Fibroblast of the aortic adventitia (primary cell): Measurements from ENCODE around the gene SLC16A12. TPM values are rescaled to one million over a fixed set of nuclear protein-coding genes. Genes with fewer than 3 reads are reported as not detected.

Experiments used
- DNase-seq: peaks from one replicate; pipeline ENCODE4 v3.0.0-alpha.2; 2010; ENCODE audit warnings: low read depth
- H3K4me3 ChIP-seq: 2 replicates; pipeline ENCODE4 v1.5.1; 2011; ENCODE audit warnings: low read depth, mild to moderate bottlenecking, control low read depth, low read length, moderate library complexity
- CTCF ChIP-seq: IDR thresholded peaks from 2 replicates; pipeline ENCODE4 v1.5.1; 2011; ENCODE audit warnings: mild to moderate bottlenecking, low read length, control low read depth, inconsistent platforms; ENCODE audit not compliant: insufficient read depth
- total RNA-seq: library from RNA; depleted of rRNA; stranded (reverse); fragments of >200 nt; gene quantifications from 2 replicates; pipeline ENCODE4 v1.2.3, GENCODE V29; 2012; ENCODE audit warnings: low replicate concordance

The SLC16A12 gene
- total RNA-seq, 1 donor, result 0.90 TPM

- no peak for DNase-seq
Observed at GRCh38 chr10:89404104-89405047, 131.0 kb downstream of the SLC16A12 start.

GRCh38 chr10:89403043-89403442 lies 132.4 kb downstream of the SLC16A12 start:
- H3K4me3 ChIP-seq, result no peak overlapping the region
- no peak for TF ChIP-seq CTCF
- DNase-seq, result no peak

More at GRCh38 chr10:89404104-89405047, 131.0 kb downstream of the SLC16A12 start:
- no peak for TF ChIP-seq CTCF
- no peak overlapping the region for H3K4me3 ChIP-seq

GRCh38 chr10:89399956-89400355 lies 135.4 kb downstream of the SLC16A12 start:
- H3K4me3 ChIP-seq, result no peak overlapping the region
- DNase-seq, result no peak
- TF ChIP-seq CTCF, result no peak

- no peak for DNase-seq
- no peak overlapping the region for H3K4me3 ChIP-seq
- no peak for TF ChIP-seq CTCF
Observed at GRCh38 chr10:89398003-89398749, 137.2 kb downstream of the SLC16A12 start.

GRCh38 chr10:89395141-89395540 lies 140.3 kb downstream of the SLC16A12 start:
- no peak for TF ChIP-seq CTCF
- no peak overlapping the region for H3K4me3 ChIP-seq
- no peak for DNase-seq

GRCh38 chr10:89393898-89394297 lies 141.5 kb downstream of the SLC16A12 start:
- H3K4me3 ChIP-seq, result peak overlapping the region; percentile 27
- no peak for DNase-seq
- TF ChIP-seq CTCF, result no peak
